Measurements from ENCODE around the gene DSCAML1.

GRCh38 chr11:117724104-117724503, 72.9 kb downstream of the DSCAML1 start:
- TF ChIP-seq CTCF (IDR thresholded peaks at IDR 0.05) (no peak), POLR2A (IDR thresholded peaks at IDR 0.05) (no peak)
